Kidney (tissue), 22 donors: ENCODE data around the gene NANS. TPM values are rescaled to one million over a fixed set of nuclear protein-coding genes. Genes with fewer than 3 reads are reported as not detected.

Experiments
- DNase-seq, 5 donors: peaks; one replicate each; pipeline ENCODE4 v3.0.0-alpha.2; 2013 to 2020
- FAIRE-seq: peaks from 2 replicates; lab custom pipeline; 2012; peaks lifted over from hg19 to GRCh38; lab: Jason Lieb, UNC
- H3K27ac ChIP-seq, 2 donors: one replicate each; pipeline ENCODE4 v1.7.0; 2013; ENCODE audit warnings: low read depth in 2 of 2, low read length in 2 of 2, inconsistent platforms in 1 of 2
- H3K27me3 ChIP-seq: one replicate; pipeline ENCODE4 v1.7.1; 2013; ENCODE audit warnings: low read length, inconsistent platforms; ENCODE audit not compliant: control insufficient read depth, insufficient read depth
- H3K36me3 ChIP-seq, 3 donors: one replicate each; pipeline versions ENCODE4 v1.7.0 to v1.7.1; 2013; ENCODE audit warnings: low read length in 3 of 3, control low read depth in 1 of 3, inconsistent platforms in 1 of 3; ENCODE audit not compliant: insufficient read depth in 3 of 3, control insufficient read depth in 2 of 3
- H3K4me1 ChIP-seq, 3 donors: one replicate each; pipeline versions ENCODE4 v1.7.0 to v1.7.1; 2013; ENCODE audit warnings: low read length in 3 of 3, inconsistent platforms in 1 of 3, low read depth in 1 of 3; ENCODE audit not compliant: control insufficient read depth in 2 of 3, insufficient read depth in 2 of 3
- H3K4me3 ChIP-seq, 3 donors: one replicate each; pipeline versions ENCODE4 v1.7.0 to v1.8.1; 2013; ENCODE audit warnings: low read length in 3 of 3, control low read depth in 1 of 3, inconsistent platforms in 1 of 3
- H3K9ac ChIP-seq, 3 donors: one replicate each; pipeline versions ENCODE4 v1.7.0 to v1.7.1; 2013; ENCODE audit warnings: low read length in 3 of 3, control low read depth in 1 of 3, inconsistent platforms in 1 of 3
- H3K9me3 ChIP-seq, 3 donors: one replicate each; pipeline versions ENCODE4 v1.7.0 to v1.7.1; 2013; ENCODE audit warnings: low read length in 3 of 3, control low read depth in 1 of 3, inconsistent platforms in 1 of 3; ENCODE audit not compliant: control insufficient read depth in 2 of 3, insufficient read depth in 1 of 3
- CTCF ChIP-seq: IDR thresholded peaks from 3 replicates; pipeline ENCODE4 v1.5.1; 2012; ENCODE audit warnings: mild to moderate bottlenecking, moderate library complexity, borderline replicate concordance; ENCODE audit not compliant: insufficient read depth; ENCODE audit errors: extremely low read depth
- intact Hi-C: fragments of 100-400 bp; cut with DNase I; formaldehyde crosslinking; loops from one replicate; pipeline ENCODE4 v1.11.1; 2022
- long read RNA-seq, 10 donors: library from polyadenylated mRNA in 1 of 10; unstranded in 1 of 10; transcript quantifications; one replicate each; pipeline ENCODE4 v2.0.0 and lab custom pipeline, GENCODE V29; 2021 to 2026
- polyA plus RNA-seq: library from polyadenylated mRNA; stranded (reverse); fragments of 350-450 nt; fragmentation: Illumina TruSeq; extraction: RNeasy Lipid Tissue Mini Kit (QIAGEN cat#74804); gene quantifications from one replicate; pipeline ENCODE4 v1.2.3, GENCODE V29; 2014; ENCODE audit warnings: low read depth, low replicate concordance; ENCODE audit not compliant: insufficient read depth
- total RNA-seq: library from RNA; stranded (reverse); fragmentation: NEBNext Ultra II Directional; extraction: Animal tissue kit (Norgen Biotek cat#: 25700); gene quantifications from one replicate; pipeline ENCODE4 v1.2.1, GENCODE V29; 2021
- donor health status: control.
- donor health status: control.
- donor health status: control.
- donor health status: control.
- donor health status: control.
- donor health status: DM: yes; HTN: yes; CAD: no.
- donor health status: Normal renal cell carcinoma (clear cell type).

Gene NANS, protein sequence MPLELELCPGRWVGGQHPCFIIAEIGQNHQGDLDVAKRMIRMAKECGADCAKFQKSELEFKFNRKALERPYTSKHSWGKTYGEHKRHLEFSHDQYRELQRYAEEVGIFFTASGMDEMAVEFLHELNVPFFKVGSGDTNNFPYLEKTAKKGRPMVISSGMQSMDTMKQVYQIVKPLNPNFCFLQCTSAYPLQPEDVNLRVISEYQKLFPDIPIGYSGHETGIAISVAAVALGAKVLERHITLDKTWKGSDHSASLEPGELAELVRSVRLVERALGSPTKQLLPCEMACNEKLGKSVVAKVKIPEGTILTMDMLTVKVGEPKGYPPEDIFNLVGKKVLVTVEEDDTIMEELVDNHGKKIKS
- 35.8 TPM for total RNA-seq
- polyA plus RNA-seq, result 47.7 TPM
- long read RNA-seq, donor 1, transcript NANS-201 (6 exons, 1,170 nt), result major isoform, 9 of 9 reads
- long read RNA-seq, donor 1, partial matches to known transcripts, result 0 of 9 reads
- long read RNA-seq, donor 1, other reads (novel, unspliced or antisense), result 0 of 9 reads
- long read RNA-seq, donor 2, transcript NANS-201 (6 exons, 1,170 nt), result major isoform, 12 of 28 reads
- long read RNA-seq, donor 2, partial matches to known transcripts, result 15 of 28 reads
- long read RNA-seq, donor 2, other reads (novel, unspliced or antisense), result 0 of 28 reads
- long read RNA-seq, donor 3, transcript NANS-201 (6 exons, 1,170 nt), result major isoform, 21 of 31 reads
- long read RNA-seq, donor 3, partial matches to known transcripts, result 10 of 31 reads
- long read RNA-seq, donor 3, other reads (novel, unspliced or antisense), result 0 of 31 reads
- long read RNA-seq, donor 4, transcript NANS-201 (6 exons, 1,170 nt), result major isoform, 9 of 9 reads
- long read RNA-seq, donor 4, partial matches to known transcripts, result 0 of 9 reads
- long read RNA-seq, donor 4, other reads (novel, unspliced or antisense), result 0 of 9 reads
- long read RNA-seq, donor 5, partial matches to known transcripts, result 0 of 1 reads
- long read RNA-seq, donor 5, other reads (novel, unspliced or antisense), result 0 of 1 reads
- long read RNA-seq, donor 6, transcript NANS-201 (6 exons, 1,170 nt), result major isoform, 30 of 67 reads
- long read RNA-seq, donor 6, partial matches to known transcripts, result 34 of 67 reads
- long read RNA-seq, donor 6, other reads (novel, unspliced or antisense), result 0 of 67 reads
- long read RNA-seq, donor 7, transcript NANS-201 (6 exons, 1,170 nt), result major isoform, 24 of 36 reads
- long read RNA-seq, donor 7, partial matches to known transcripts, result 10 of 36 reads
- long read RNA-seq, donor 7, other reads (novel, unspliced or antisense), result 1 of 36 reads
- long read RNA-seq, donor 8, transcript NANS-201 (6 exons, 1,170 nt), result major isoform, 14 of 15 reads
- long read RNA-seq, donor 8, partial matches to known transcripts, result 0 of 15 reads
- long read RNA-seq, donor 8, other reads (novel, unspliced or antisense), result 0 of 15 reads
- long read RNA-seq, donor 9, transcript NANS-201 (6 exons, 1,170 nt), result major isoform, 8 of 16 reads
- long read RNA-seq, donor 9, partial matches to known transcripts, result 8 of 16 reads
- long read RNA-seq, donor 9, other reads (novel, unspliced or antisense), result 0 of 16 reads
- long read RNA-seq, donor 10, transcript NANS-201 (6 exons, 1,170 nt), result major isoform, 17 of 23 reads
- long read RNA-seq, donor 10, partial matches to known transcripts, result 6 of 23 reads
- long read RNA-seq, donor 10, other reads (novel, unspliced or antisense), result 0 of 23 reads

DNA sequence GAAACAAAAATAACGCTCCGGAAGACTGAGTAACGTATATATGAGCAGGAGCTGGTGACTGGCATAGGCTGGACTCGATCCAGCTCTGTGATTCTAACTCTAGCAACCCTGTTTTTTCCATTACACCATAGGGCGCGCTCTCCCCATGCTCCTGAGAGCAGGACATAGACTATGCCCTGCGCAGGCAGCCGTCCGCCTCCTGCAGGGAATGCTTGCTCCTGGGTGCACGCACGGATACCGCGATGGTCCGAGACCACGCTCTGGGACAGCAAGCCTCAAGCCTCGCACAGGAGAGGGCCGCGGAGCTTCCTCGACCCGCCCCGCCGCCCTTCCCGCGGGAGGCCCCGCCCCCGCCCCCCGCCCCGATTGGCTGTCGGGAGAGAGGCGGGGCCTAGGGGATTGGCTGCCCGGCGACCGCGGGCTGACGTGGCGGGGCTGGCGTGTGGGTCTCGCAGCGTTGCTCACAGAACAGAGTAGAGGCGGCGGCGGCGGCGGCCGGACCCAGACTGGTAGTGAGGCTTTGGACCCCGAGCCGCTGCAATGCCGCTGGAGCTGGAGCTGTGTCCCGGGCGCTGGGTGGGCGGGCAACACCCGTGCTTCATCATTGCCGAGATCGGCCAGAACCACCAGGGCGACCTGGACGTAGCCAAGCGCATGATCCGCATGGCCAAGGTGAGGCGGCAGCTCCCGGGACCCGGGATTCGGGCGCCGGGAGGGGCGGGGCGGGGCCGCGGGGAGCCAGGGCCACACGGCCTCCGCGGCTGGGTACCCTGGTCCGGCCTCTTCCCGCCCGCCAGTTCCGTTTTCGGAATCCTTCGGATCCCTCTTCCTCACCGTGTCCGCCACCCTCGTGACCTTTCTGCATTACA is at the start of gene NANS:
Gene NANS (plus strand): TSS at position 464 of the 869 bp plus-strand sequence. CDS start 77 bp downstream, at position 541.
- Histone ChIP-seq H3K36me3 (peaks cover 0 to 5% (median 3%) of the 10 kb centered on the region in 3 donors), H3K9ac (peak within 1 kb of the TSS; percentile 19 to 63 (median 48)), H3K27me3 (no peaks in the 10 kb centered on the region), H3K9me3 (no peaks in the 10 kb centered on the region), H3K4me3 (peak within 1 kb of the TSS; percentile 62 to 88 (median 78)), H3K27ac (peak within 1 kb of the TSS; percentile 87 to 88), H3K4me1 (peaks cover 0 to 7% (median 0%) of the 10 kb centered on the region in 3 donors)
- DNase-seq (peak; percentile 95 to 98 (median 96)), FAIRE-seq (no peak)
- TF ChIP-seq CTCF, result no peak
- intact Hi-C loops, result no loop called here

DNA sequence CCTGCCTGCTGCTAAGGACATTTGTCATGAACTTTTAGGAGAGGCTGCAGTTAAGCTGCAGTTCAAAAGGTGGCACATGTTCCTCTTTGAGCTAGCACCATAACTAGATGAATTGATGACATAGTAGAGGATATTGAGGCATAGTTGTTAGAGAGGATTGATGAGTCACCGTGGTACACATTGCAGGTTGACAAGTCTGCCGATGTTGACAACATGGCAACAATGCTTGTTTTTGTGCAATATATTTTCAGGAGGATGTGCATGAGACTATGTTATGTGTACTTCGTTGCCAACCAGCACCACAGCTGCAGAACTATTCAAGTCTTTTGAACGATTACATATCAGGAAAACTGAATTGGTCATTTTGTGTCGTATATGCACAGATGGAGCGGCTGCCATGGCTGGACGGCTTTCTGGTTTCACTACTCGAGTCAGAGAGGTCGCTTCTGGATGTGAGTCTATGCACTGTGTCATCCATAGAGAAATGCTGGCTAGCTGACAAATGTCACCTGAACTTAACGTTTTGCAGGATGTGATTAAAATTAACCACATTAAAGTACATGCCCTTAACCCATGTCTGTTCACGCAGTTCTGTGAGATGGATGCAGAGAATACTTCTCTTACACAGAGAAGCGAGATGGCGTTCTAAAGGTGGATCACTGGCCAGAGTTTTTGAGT is 49.1 kb upstream of the NANS start:
- Histone ChIP-seq H3K36me3 (peaks cover 23 to 43% (median 37%) of the 10 kb centered on the region in 3 donors), H3K9ac (no peak overlapping the region), H3K9me3 (no peaks in the 10 kb centered on the region), H3K27ac (no peak overlapping the region), H3K4me3 (no peak overlapping the region), H3K27me3 (no peaks in the 10 kb centered on the region), H3K4me1 (peaks cover 0 to 3% (median 0%) of the 10 kb centered on the region in 3 donors)
- FAIRE-seq (no peak), DNase-seq (no peak)
- no peak for TF ChIP-seq CTCF
- intact Hi-C loops, result no loop called here
